ENCODE measurements around the gene STX2.
"Not testable (repeated sequence)": the region's sequence is repeated elsewhere in the genome, so short reads cannot be mapped to it uniquely, and the experiment has no call there.

The STX2 gene

DNA sequence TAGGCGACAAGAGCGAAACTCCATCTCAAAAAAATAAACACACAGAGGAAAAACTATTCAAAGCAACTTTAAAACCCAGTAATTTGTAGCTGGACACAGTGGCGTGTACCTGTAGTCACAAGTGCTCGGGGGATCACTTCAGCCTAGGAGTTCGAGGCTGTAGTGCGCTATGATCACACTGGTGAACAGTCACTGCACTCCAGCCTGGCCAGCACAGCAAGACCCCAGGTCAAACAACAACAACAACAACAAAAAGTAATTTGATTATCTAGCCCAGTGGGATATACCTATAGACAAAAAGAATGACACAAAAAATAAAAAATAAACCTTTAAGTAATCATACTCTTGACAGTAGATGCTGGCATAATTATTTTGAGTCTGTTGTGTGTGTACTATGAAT, 29.3 kb downstream of the STX2 start:
- Histone ChIP-seq H3K4me3 (no peak overlapping the region), H3K27ac (no peak overlapping the region)

GRCh38 chr12:130807309-130807708, 31.7 kb downstream of the STX2 start:
- Histone ChIP-seq H3K4me3 (no peak overlapping the region), H3K27ac (no peak overlapping the region)

DNA sequence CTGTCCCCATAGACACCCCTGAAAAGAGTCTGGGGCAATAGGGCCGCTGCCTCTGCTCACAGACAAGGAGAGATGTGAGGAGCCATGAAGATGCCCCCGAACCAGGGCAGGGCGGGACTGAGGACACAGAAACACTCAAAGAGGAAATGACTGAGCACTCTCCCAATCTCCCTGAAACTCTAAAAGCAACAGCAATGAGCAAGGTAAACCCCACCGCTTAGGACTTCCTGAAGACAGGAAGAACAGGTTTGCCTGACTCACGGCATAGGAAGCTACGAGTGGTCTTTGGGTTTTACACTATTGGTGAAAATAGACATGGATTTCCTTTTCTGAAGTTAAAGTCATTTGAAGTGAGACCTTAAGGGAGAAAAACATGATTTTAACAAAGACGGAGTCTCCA, 32.5 kb downstream of the STX2 start:
- H3K4me3 ChIP-seq: no peak overlapping the region
- no peak overlapping the region for H3K27ac ChIP-seq

DNA sequence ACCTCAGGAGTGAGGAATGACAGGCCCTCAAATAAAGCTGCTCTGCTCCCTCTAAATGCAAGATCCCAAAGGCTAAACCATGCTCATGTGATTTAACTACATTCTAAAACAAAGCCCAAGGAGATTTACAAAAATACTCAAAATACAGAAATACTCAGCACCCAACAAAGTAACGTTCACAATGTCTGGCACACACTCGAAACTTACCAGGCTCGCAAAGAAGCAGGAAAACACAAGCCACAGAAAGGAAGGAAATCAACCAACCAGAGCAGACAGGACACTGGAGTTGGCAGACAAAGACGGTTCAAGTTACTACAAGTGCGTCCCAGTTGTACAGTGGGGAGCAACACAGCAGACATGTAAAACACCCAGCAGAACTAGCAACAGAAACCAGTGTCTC, 33.4 kb downstream of the STX2 start:
- H3K4me3 ChIP-seq: no peak overlapping the region
- no peak overlapping the region for H3K27ac ChIP-seq

- H3K4me3 ChIP-seq: no peak overlapping the region
- H3K27ac ChIP-seq: no peak overlapping the region
Measured at GRCh38 chr12:130804216-130804615, 34.8 kb downstream of the STX2 start.

DNA sequence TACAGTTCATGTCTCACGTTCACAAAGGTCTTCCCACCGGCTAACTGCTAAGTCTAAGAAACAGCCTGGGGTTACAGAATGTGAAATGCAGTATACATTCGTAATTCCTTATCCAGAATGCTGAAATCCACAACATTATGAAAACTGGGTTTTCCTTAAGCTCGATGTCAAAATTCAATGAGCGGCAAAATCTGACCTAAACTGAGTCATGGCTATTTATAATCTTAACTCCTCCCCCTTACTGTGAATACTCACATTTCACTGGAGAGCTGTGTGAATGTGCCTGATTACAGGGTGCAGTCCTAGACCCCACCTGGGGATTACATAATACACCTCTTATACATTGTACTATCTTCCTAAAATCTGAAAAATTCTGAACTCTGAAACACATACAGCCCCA, 35.3 kb downstream of the STX2 start:
- Histone ChIP-seq H3K27ac (no peak overlapping the region), H3K4me3 (no peak overlapping the region)

GRCh38 chr12:130800312-130800711, 38.7 kb downstream of the STX2 start:
- no peak overlapping the region for H3K27ac ChIP-seq
- no peak overlapping the region for H3K4me3 ChIP-seq

- H3K27ac ChIP-seq: no peak overlapping the region
- H3K4me3 ChIP-seq: no peak overlapping the region
Measured at GRCh38 chr12:130799051-130799450, 40.0 kb downstream of the STX2 start.

GRCh38 chr12:130796985-130797686, 41.9 kb downstream of the STX2 start:
- peak overlapping the region in 2 of 7 experiments; percentile 5 to 6 for H3K4me3 ChIP-seq
- peak overlapping the region in 3 of 21 experiments; percentile 28 to 46 (median 39) for H3K27ac ChIP-seq

DNA sequence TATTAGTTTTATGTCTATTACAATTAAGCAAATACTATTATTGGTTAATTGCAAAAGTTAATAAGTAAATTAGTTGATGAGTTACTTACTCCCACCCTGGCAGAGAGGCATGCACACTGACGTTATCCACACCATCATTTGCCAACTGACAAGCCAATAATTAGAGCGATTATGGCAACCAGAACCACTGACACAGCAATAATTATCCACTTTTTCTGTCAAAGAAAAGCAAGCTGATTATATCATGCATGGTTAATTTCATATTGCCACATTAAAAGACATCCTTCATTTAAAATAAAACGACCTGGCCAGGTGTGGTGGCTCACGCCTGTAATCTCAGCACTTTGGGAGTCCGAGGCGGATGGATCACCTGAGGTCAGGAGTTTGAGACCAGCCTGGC, 43.1 kb downstream of the STX2 start:
- Histone ChIP-seq H3K27ac (no peak overlapping the region), H3K4me3 (no peak overlapping the region)

GRCh38 chr12:130793554-130793849, 45.5 kb downstream of the STX2 start:
- H3K4me3 ChIP-seq: no peak overlapping the region
- no peak overlapping the region for H3K27ac ChIP-seq

DNA sequence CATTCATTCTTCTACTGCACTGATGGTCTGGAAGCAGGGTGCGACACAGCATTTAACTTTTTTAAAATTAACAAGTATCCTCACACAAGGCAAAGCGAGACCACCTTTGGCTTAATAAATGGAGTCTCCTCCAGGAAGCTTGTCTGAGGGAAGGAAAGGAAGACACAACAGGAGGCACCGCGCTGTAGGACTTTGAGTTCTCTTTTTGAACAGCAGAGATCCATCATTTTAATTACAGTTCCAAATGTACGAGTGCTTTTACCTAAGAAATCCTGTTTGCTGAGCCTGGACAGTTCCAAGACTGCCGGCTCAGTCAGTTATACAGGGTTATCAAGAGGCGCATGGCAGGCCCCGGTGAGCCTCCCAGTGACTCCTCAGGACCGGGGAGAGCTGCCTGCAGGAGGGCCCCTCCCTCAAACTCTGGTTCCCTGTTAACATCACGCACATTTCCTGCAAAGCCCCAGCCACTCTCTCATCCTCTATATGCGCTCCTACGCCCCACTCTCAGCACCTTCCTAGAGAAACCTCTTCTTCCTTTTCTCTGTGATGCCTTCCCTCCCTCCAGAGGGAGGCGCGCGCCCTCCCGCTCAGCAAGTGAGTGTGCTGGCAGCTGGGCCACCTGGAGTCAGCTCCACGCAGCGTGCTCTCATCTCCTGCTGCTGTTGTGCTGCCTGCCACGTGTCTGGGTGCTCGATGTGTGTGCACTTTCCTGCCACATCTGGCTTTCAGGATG, 46.1 kb downstream of the STX2 start:
- no peak overlapping the region for H3K4me3 ChIP-seq
- H3K27ac ChIP-seq: no peak overlapping the region

DNA sequence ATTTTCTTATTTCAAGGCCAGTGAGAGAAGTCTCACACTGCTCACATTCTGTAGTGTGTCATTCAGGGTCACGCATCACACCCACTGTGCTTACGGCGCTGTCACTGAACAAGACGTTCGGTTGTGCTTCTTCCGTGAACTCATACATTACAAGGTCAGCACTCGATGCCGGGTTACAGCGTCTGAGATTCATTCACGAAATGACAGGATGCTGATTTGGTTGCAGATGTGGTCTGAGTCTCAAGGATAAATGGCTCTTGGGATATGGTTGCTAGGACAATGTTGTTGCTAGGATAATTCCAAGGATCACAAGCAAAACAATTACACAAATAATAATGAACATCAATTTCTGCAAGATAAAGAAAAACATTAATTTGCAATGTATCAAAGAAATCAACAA, 47.4 kb downstream of the STX2 start:
- Histone ChIP-seq H3K27ac (no peak overlapping the region), H3K4me3 (no peak overlapping the region)

DNA sequence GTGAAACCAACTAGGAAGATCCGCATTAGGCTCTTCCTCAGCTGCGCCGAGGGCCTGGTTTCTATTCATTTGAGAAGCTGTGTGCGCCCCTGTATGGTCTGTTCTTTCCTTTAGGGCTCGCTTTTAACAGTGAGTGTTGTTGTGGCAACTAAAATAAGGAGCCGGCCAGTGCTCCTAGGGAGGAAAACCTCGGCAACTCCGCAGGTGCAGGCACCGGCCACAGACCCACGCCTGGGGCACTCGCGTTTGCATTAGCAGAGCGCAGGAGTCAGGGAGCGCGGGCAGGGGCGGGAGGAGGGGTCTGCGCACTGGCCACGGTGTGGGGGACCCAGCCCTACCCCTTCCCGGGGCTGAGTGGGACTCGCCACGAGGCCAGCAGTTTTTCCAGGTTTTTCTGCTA, 50.5 kb downstream of the STX2 start:
- peak overlapping the region in 1 of 21 experiments; percentile 70 for H3K27ac ChIP-seq
- H3K4me3 ChIP-seq: no peak overlapping the region

DNA sequence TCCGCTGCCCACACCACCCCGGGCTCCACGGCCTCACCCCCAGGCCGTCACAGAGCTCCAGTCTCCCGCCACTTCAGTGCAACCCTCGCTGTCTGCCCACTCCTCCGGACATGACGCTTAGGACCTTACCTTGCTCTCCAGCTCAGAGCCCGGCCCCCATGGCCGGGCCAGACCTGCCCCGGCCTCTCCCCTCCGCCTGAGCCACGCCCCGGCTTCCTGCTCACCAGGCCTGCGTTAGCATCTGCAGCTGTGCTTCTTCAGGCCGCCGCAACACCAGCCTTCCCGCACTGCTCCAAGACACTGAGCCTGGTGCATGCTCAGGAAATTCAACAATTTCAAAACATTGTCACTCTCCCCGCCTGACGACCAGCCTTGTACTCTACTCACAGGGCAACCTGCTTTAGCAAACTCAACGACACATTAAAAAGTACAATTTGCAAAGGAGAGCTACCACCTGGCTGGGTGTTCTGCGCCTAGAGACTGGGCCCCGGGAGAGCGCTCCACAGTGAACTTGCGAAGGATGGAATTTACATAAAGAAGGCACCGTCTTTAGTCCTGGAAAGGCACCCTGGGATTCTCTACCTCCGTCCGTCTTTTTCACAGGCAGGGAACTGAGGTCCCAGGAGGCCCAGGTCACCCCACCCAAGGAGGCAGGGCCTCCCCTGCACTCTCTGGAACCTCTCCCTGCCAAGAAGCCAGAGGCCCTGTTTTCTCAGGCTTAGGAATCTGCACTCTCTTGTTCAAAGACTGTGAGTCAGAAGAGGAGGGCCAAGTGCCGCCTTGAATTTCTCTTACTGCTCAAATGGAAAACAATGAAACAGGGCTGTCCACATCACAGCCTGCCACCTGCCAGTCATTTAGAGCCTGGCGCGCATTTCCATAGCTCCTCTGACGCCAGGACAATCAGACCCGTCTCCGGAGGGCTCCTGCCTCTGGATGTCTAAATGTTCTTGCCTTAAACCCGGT, 51.3 kb downstream of the STX2 start:
- peak overlapping the region in 1 of 7 experiments; percentile 3 for H3K4me3 ChIP-seq
- peak overlapping the region in 4 of 21 experiments; percentile 1 to 70 (median 12) for H3K27ac ChIP-seq

DNA sequence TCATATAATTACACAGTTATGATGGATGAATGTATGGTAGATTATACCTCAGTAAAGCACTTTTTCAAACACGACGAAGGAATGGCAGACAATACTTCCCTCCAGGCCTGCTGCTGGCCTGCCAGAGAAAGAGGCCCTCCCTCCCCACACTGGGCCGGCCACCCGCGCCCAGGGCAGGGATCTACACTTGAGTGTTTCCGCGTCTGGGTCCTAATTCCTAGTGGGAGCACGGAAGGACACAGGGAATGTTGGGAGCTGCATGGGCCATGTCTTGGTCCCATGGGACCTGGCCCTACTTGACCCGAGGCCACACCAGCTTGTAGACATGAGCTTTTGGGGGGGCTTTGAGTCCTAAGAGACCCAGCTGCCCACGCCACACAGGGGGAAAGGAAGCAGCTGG, 52.0 kb downstream of the STX2 start:
- peak overlapping the region in 2 of 21 experiments; percentile 1 to 70 for H3K27ac ChIP-seq
- H3K4me3 ChIP-seq: peak overlapping the region in 1 of 7 experiments; percentile 3

GRCh38 chr12:130783110-130783715, 55.8 kb downstream of the STX2 start:
- no peak overlapping the region for H3K27ac ChIP-seq

DNA sequence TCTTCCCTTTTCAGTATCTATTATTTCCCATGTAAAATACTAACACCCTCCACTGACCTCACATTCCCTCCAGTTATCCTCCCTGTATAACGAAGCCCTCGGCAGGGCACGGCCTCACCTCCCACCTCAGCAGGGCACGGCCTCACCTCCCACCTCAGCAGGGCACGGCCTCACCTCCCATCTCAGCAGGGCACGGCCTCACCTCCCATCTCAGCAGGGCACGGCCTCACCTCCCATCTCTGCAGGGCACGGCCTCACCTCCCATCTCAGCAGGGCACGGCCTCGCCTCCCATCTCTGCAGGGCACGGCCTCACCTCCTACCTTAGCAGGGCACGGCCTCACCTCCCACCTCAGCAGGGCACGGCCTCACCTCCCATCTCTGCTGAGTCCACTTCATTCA, 56.8 kb downstream of the STX2 start:
- H3K27ac ChIP-seq, H3K4me3 ChIP-seq: not testable (repeated sequence)

More at GRCh38 chr12:130783110-130783715, 55.8 kb downstream of the STX2 start:
- H3K4me3 ChIP-seq: no peak overlapping the region

DNA sequence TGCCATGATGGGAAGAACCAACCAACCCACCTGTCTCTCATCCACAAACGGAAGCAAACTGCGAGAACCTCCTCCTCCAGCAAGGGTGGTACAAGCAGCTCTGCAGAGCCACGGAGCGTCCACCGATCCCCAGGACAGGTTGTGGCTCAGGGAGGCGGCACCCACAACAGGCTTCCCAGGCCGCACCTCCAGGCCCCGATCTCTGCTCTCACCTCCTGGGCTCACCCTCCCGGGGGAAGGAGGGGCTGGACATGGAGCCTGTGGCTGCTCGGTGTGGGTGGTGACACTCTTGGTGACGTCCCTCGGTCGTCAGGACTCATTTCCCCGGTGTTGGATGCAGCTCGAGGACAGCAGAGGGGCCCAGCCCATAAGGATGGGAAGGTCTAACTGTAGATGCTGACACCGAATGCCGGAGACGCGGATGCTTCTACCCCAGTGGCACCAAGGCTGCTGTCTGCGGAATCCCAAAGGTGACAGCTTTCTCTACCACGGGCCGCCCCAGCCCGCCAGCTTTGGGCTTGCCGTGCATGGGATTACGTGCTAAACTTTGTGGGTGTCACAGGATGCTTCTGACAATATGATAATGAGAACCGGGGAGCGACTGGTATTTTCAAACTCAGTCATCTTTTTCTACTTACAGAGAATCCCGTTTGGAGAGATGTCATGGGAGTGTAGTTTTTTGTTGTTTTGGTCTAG, 58.0 kb downstream of the STX2 start:
- Histone ChIP-seq H3K27ac (no peak overlapping the region), H3K4me3 (no peak overlapping the region)
